GM18502 (cell line): ENCODE results near the gene FOXO6.

ENCODE experiments used
- ATAC-seq: cut with Tn5 transposase; IDR thresholded peaks from one replicate; pipeline ENCODE4 v1.9.1; 2021; ENCODE audit warnings: mild to moderate bottlenecking; ENCODE audit not compliant: unreplicated experiment, poor library complexity

FOXO6 gene

DNA sequence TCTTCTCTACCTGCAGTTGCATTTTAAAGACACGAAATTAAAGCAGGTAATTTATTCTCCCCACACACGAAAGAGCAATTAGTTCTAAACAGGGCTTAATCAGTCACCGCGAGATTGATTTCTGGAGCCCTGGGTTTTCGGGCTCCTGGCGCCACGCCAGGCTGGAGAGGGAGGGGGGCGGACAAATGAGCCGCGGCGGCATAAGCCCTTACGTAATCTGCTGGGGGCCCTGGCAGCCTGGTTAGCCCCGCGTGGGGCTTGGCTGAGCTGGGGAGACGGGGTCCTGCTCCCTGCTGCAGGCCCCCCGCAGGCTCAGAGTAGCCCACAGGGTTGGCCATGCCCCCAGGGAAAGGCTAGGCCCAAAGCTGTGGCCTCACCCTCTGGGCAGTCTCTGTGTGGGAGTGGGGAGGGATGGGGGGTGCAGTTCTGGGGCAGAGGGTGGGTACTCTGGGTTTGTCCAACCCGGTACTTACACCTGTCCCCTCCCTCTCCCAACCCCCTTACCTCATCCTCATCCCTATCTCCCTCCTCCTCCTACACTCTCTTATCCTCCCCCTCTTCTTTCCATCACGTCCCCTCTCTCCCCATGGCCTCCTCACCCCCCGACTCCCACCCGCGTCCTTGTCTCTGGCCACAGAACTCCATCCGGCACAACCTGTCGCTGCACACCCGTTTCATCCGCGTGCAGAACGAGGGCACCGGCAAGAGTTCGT is 19.9 kb downstream of the FOXO6 start:
- no peak for ATAC-seq

- no peak for ATAC-seq
Measured at GRCh38 chr1:41381692-41382479, 20.7 kb downstream of the FOXO6 start.

DNA sequence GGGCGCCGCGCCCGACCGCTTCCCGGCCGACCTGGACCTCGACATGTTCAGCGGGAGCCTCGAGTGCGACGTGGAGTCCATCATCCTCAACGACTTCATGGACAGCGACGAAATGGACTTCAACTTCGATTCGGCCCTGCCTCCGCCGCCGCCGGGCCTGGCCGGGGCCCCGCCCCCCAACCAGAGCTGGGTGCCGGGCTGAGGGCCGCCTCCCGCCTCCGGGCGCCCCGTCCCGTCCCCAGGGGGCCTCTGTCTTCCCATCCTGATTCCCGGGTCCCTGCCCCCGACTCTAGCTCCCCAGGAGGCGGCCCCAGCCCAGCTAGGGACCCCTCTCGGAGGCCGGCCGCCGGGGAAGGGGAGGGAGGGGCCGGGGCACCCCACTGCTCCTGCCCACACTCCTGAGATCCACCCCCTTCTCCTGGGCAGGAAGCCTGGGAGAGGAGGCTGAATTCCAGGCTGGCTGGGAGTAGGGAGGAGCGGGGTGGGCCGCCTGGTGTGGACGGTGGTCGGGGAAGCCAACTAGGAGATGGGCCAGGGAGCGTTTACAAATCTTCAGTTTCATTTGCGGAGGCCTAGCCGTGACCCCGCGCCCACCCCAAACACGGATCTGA is 21.4 kb downstream of the FOXO6 start:
- ATAC-seq: no peak

GRCh38 chr1:41383094-41383852 is 22.0 kb downstream of the FOXO6 start:
- ATAC-seq: no peak

DNA sequence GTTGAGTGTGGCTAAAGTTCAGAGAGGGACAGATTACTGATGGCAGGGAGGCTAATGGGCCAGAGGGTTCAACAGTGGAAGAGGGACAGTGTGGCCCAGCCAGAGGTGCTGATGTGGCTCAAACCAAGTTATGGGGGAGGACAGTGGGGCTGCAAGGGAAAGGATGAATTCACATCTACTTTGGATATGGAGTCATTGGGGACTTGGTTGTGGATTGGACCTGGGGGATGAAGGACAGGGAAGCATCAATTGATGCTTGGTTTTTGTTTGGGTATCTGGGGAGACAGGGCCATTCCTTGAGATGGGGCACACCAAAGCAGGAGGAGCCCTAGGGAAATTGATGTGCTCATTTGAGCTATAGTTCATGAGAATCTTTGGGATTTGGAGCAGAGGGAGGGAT is 23.3 kb downstream of the FOXO6 start:
- ATAC-seq: no peak

DNA sequence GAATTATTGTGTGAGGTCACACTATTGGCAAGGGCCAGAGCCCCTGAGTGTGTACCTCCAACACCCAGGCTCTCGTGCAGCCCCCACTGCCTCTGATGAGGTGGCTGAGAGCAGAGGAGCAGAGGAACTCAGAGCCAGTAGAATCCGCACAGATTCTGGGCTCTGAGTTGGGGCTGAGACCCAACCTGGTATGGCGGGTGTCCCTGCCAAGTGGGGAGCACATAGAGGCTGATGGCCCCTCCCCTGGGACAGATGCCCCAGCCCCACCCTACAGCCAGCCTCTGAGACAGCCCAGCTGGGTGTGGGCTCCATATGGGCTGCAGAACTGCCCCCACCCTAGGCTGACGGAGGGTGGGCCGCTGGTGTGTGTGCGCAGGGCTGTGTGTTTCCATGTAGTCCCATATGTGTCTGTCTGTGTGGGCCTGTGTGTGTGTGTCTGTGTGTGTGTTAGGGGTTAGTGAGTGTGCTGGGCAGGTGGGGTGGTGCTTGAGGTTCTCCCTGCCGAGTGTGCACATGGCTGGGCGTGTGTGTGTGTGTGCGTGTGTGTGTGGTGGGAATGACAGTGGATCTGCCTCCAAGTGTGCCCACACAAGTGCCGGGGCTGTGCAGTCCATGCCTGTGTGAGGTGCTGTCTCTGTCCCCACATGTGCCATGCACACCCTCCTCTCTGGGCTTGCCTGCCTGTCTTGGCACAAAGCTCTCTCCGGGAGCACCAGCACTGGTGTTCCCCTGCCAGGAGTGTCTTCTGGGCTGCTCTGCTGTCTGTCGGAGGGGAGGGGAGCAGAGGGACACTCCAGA is 24.4 kb downstream of the FOXO6 start:
- ATAC-seq: no peak

GRCh38 chr1:41386196-41386663 is 25.0 kb downstream of the FOXO6 start:
- no peak for ATAC-seq

- no peak for ATAC-seq
Measured at GRCh38 chr1:41387667-41388091, 26.4 kb downstream of the FOXO6 start.

DNA sequence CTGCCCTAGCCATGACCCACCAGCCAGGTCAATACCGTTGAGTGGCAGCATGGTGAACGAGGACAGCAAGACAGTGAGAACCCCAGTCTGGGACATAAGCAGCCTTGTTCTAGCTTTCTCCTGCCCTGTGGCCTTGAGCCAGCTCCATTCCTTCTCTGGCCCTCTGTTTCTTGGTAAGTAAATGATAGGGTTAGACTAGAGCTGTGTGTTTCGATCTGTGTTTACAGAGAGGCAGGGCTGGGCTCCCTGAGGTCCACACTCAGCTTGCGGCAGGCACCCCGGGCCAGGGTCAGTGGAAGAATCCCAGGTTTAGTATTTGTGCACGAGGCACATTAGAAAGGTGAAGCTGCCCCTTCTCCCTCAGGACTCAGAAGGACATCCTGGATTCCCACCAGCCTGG is 27.3 kb downstream of the FOXO6 start:
- ATAC-seq: no peak

DNA sequence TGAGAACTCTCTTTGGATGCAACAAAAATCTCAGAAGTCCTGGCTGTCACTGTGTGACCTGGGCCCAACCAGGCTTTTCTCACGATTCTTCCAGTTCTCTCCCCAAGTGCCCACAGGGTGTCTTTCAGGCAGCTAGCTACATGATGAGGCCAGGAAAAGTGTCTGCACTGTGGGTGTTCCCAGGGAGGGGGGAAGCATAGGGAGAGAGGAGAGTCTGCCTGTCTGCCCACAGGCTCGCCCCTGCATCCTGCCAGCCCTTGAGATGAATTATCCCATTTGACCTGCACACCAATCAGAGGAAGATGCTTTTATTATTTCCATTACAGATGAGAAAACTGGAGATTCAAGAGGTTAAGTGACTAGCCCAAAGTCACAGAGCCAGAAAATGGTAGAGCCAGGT is 27.8 kb downstream of the FOXO6 start:
- no peak for ATAC-seq

- ATAC-seq: no peak
Measured at GRCh38 chr1:41390166-41390565, 28.9 kb downstream of the FOXO6 start.

GRCh38 chr1:41390573-41390972 is 29.3 kb downstream of the FOXO6 start:
- ATAC-seq: no peak

GRCh38 chr1:41391834-41392527 is 30.7 kb downstream of the FOXO6 start:
- ATAC-seq: no peak

DNA sequence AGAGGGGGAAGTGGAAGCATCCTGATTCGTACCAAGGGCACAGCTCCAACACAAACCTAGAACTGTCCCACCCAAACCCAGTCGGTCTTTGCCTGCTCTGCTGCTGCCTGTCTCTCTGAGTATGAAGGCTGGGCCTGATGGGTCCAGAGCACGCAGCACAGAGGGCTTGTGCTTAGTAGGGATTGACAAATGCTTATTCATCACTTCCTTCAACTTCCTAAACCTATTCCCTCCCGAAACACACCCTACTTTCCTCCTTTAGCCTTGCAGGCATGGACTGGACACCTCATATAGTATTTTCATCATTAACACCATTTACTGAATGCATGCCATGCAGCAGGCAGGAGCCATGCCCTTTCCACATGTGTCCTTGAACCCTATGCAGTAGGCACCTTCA is 31.3 kb downstream of the FOXO6 start:
- ATAC-seq: no peak

GRCh38 chr1:41393716-41394368 is 32.6 kb downstream of the FOXO6 start:
- ATAC-seq: no peak

GRCh38 chr1:41394369-41394744 is 33.1 kb downstream of the FOXO6 start:
- ATAC-seq: no peak

DNA sequence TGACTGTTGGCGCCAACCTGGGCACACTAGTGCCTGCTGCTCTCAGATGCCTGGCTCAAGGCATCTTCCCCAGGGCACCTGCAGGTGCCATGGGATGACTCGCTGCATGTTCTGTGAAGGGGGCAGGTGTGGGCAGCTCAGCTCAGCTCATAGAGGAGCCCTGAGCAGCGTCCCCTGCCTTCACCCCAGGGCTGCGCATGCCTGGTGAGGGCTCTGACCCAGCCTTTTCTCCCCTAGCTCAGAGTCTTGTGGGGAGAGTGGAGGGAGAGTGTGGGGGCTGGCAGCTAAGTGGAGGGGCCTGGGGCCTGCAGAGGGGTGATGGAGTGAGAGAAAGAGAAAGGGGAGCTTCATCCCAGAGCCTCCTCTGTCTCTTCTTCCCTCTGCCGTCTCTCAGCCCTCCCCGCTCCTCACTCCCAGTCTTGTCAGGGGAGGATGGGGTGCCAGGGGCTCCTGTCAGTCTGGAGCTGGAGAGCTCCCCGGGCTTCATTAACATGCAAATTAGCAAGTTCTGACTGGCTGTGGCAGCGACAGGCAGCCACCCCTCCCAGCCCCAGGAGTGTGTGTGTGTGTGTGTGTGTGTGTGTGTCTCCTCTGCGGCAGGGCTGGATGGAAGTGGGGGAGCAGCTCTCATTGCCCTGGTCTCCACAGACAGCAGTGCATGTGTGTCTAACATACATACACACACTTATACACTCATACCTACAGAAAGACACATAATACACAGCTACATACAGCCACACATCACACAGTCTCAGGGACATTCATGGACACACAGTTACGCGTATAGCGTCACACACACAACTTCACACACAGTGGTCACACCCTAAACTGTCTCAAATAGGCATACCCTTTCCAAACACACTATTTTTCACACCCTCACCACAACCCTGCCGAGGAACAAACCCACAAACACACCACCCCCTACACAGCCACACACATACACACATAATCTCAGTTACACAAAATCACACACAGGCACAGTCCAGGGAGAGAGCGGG is 34.0 kb downstream of the FOXO6 start:
- ATAC-seq: no peak

GRCh38 chr1:41396084-41396483 is 34.9 kb downstream of the FOXO6 start:
- ATAC-seq: no peak
